AG10803 (cell line): ENCODE measurements around the gene RASGRP4.

Source experiments
- DNase-seq: peaks from one replicate; pipeline ENCODE4 v3.0.0; 2010; ENCODE audit warnings: low read depth
- H3K4me3 ChIP-seq: 2 replicates; pipeline ENCODE4 v1.5.1; 2011; ENCODE audit warnings: mild to moderate bottlenecking, low read length, control low read depth
- TF ChIP-seq, protein P1 (sequence below): conservative IDR thresholded peaks from 2 replicates; pipeline ENCODE4 v1.5.1; 2011; ENCODE audit warnings: mild to moderate bottlenecking, low read length, control low read depth, inconsistent platforms

The RASGRP4 gene

DNA sequence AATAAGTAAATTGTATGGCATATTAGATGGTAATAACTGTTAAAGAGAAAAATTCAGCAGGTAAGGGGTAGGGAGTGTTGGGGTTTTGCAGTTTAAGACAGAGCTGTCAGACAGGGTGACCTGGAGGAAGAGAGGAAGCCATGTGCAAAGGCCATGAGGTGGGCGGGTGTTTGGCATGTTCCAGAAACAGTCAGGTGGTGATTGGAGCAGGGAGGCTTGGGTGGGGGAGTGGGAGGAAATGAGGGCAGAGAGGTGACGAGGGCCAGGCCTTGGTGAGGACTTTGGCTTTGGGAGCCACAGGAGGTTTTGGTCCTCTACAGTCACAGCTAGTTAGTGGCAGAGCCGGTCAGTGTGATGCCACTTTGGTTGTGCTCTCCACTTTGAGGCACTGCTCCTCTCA is 27.6 kb upstream of the RASGRP4 start:
- H3K4me3 ChIP-seq: no peak overlapping the region
- DNase-seq: no peak
- TF ChIP-seq, protein P1, sequence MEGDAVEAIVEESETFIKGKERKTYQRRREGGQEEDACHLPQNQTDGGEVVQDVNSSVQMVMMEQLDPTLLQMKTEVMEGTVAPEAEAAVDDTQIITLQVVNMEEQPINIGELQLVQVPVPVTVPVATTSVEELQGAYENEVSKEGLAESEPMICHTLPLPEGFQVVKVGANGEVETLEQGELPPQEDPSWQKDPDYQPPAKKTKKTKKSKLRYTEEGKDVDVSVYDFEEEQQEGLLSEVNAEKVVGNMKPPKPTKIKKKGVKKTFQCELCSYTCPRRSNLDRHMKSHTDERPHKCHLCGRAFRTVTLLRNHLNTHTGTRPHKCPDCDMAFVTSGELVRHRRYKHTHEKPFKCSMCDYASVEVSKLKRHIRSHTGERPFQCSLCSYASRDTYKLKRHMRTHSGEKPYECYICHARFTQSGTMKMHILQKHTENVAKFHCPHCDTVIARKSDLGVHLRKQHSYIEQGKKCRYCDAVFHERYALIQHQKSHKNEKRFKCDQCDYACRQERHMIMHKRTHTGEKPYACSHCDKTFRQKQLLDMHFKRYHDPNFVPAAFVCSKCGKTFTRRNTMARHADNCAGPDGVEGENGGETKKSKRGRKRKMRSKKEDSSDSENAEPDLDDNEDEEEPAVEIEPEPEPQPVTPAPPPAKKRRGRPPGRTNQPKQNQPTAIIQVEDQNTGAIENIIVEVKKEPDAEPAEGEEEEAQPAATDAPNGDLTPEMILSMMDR: no peak

DNA sequence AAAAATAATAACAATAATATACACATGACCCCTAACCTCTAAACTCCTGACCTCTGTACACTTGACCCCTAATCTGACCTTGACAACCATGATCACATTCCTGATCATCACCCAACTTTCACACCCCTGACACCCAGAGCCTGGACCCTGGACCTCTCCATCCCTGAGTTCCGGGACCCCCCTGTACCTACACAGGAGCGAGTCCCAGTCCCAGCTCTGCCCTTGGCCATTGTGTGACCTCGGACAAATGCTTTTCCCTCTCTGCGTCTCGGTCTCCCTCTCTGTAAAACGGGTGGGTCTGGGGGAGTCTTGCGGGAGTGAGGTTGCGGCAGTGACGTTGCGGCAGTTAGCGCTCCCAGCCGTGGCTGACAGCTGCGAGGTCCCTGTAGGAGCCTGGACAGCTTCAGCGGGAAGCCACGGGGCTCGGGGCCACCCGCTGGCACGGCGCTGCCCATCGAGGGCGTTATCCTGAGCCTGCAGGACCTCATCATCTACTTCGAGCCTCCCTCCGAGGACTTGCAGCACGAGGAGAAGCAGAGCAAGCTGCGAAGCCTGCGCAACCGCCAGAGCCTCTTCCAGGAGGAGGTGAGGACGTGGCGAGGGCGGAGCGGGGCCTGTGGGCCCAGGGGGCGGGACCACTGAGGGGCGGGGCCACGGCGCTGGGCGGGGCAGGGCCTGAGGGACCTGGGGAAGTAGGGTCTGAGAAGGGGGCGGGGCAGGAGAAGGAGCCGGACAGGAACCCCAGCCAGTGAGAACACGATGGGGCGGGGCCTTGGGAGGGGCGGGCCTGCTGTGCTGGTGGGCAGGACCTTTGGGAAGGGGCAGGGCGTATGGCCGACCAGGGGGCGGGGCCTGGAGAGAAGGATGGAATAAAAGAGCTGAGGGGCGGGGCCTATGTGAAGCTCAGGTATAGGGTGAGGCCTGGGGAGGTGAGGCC is 26.7 kb upstream of the RASGRP4 start:
- no peak for DNase-seq
- TF ChIP-seq, protein P1: no peak
- no peak overlapping the region for H3K4me3 ChIP-seq

DNA sequence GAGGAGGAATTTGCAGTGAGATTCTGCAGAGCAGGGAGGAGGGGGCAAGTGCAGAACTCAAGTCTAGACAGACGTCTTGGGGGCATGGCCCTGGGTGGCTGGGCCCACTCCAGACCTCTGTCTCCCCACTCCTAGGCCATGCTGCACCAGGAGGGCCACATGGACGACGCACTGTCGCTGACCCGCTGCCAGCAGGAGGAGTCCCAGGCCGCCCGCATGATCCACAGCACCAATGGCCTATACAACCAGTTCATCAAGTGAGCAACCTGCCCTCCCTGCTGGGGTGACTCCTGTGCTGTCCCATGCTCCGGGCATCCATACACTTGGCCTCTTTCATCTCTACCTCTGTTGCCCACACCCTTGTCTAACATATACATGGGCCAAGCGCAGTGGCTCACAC is 25.6 kb upstream of the RASGRP4 start:
- TF ChIP-seq, protein P1: no peak
- no peak for DNase-seq

DNA sequence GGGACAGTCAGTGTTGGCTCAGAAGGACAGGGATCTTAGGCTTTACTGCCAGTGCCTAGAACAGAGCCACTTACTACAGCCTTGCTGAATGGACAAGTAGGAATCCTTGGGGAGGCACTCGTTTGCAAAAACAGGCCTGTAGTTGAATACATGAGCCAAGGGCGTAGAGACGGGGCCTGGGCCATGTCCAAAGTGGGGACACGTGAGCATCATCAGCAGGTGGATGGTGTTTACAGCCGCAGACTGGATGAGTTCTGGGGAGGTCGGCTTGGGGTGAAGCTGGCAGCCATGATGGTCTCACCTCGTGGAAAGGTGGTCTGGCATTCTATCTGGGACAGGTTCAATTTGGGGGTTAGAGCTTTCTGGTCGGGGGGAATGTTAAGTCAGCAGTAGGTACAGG is 25.0 kb upstream of the RASGRP4 start:
- DNase-seq: no peak
- H3K4me3 ChIP-seq: no peak overlapping the region
- TF ChIP-seq, protein P1: no peak

More for the DNA sequence above, 25.6 kb upstream of the RASGRP4 start:
- no peak overlapping the region for H3K4me3 ChIP-seq

DNA sequence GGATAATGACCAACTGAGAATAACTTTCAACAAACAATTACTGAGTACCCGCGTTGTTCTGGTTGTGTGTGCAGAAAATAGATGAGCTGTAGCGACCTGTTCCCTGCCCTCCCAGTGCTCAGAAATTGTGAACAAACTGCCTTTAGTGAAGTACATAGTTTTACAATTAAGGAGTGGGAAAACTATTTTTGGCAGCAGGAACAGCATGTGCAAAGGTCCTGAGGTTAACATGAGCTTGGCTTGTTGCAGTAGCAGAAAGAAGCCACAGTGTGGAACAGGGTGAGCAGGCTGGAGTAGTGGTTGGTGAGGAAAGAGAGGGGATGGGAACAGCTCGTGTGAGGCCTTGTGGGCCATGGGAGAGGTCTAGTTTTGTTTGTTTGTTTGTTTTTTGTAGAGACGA is 23.5 kb upstream of the RASGRP4 start:
- DNase-seq: no peak
- H3K4me3 ChIP-seq: no peak overlapping the region
- TF ChIP-seq, protein P1: no peak

DNA sequence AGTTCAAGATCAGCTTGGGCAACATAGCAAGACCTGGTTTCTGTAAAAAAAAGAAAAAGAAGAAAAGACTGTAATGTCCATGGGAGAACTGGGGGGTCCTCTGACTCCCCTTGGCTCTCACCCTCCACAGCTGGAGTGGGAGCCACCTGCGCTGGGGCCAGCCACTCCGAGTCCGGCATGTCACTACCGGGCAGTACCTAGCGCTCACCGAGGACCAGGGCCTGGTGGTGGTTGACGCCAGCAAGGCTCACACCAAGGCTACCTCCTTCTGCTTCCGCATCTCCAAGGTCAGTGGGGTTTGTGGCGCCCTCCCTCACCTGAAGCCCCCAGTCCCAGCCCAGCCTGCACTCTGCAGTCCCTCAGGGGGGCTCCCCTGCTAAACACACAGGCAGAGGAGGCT is 22.2 kb upstream of the RASGRP4 start:
- no peak overlapping the region for H3K4me3 ChIP-seq
- DNase-seq: no peak
- TF ChIP-seq, protein P1: no peak

GRCh38 chr19:38445362-38445761 is 19.3 kb upstream of the RASGRP4 start:
- no peak overlapping the region for H3K4me3 ChIP-seq
- TF ChIP-seq, protein P1: no peak
- DNase-seq: no peak
